Measurements from ENCODE around the gene CAPS2. TPM values are rescaled to one million over a fixed set of nuclear protein-coding genes. Genes with fewer than 3 reads are reported as not detected.

CAPS2 gene
- total and polyA plus RNA-seq, 9 of the 15 experiments (the other 6 are each of a cell fraction or from before 2014, with no cell fraction given): 0.10 to 0.82 (median 0.47) TPM; not detected in 1

- Histone ChIP-seq H3K27me3 (ENCODE audit: control insufficient read depth in 2 of 2, insufficient read depth in 2 of 2, low read length in 2 of 2) (no peaks in the 10 kb centered on the region), H3K4me3 (no peak overlapping the region), H3K79me2 (ENCODE audit: control insufficient read depth, insufficient read depth, low read length) (no peaks in the 10 kb centered on the region), H3K36me3 (ENCODE audit: control insufficient read depth, insufficient read depth, low read length) (no peaks in the 10 kb centered on the region), H3K4me1 (replicated peaks in 1 of 2; ENCODE audit: control insufficient read depth in 2 of 2, insufficient read depth in 2 of 2, low read length in 2 of 2) (no peaks in the 10 kb centered on the region), H4K20me1 (replicated peaks; ENCODE audit: control insufficient read depth, insufficient read depth, low read length) (no peaks in the 10 kb centered on the region), H3K9ac (ENCODE audit: insufficient read depth in 1 of 2, low read depth in 2 of 2, low read length in 2 of 2) (no peak overlapping the region), H3K4me2 (ENCODE audit: insufficient read depth, low read length) (no peak overlapping the region), H3K9me1 (ENCODE audit: control insufficient read depth, insufficient read depth, low read length) (no peaks in the 10 kb centered on the region), H3K27ac (ENCODE audit: extremely low read depth, low read depth, low read length) (no peak overlapping the region), H3K9me3 (replicated peaks; ENCODE audit: control insufficient read depth, insufficient read depth, low read depth, low read length) (no peaks in the 10 kb centered on the region), H2AFZ (ENCODE audit: low read depth, low read length) (no peak overlapping the region)
- POLR2A ChIA-PET: no interaction called here
- no peak for DNase-seq (ENCODE audit: extremely low read depth in 1 of 4, low spot score in 3 of 4)
- no TSS peak for BruUV-seq (replicated peaks)
- in situ Hi-C loops (cut with MboI) (no loop called here), intact Hi-C loops (cut with micrococcal nuclease) (no loop called here)
- WGBS (ENCODE audit: insufficient coverage, low coverage, missing lambda C conversion rate): 0% methylated on average over 1 of the region's 1 CpG
- no peak for ATAC-seq
- FAIRE-seq: no peak
- TF ChIP-seq TSC22D4 (tag; IDR thresholded peaks at IDR 0.05) (no peak), PREB (CRISPR knock-in tag; IDR thresholded peaks at IDR 0.05) (no peak), NFYB (IDR thresholded peaks at IDR 0.05; ENCODE audit: extremely low read depth, insufficient read length) (no peak), KDM5B (IDR thresholded peaks at IDR 0.05; ENCODE audit: insufficient replicate concordance, low read depth, low read length) (no peak), ASH1L (IDR thresholded peaks at IDR 0.05; ENCODE audit: borderline replicate concordance, low read depth, partially characterized antibody) (no peak), NCOA1 (IDR thresholded peaks at IDR 0.05; ENCODE audit: low read depth) (no peak), ELK3 (CRISPR knock-in tag; IDR thresholded peaks at IDR 0.05) (no peak), MBD1 (CRISPR knock-in tag; IDR thresholded peaks at IDR 0.05) (no peak), USF1 (CRISPR knock-in tag; IDR thresholded peaks at IDR 0.05) (no peak), CREM (IDR thresholded peaks at IDR 0.05; ENCODE audit: low read depth) (no peak), CREB1 (IDR thresholded peaks at IDR 0.05) (no peak), CREB1 (CRISPR knock-in tag; IDR thresholded peaks at IDR 0.05) (no peak), COPS2 (conservative IDR thresholded peaks at IDR 0.05) (no peak), ZNF785 (CRISPR knock-in tag; IDR thresholded peaks at IDR 0.05) (no peak), ZNF551 (CRISPR knock-in tag; IDR thresholded peaks at IDR 0.05) (no peak), ZNF253 (CRISPR knock-in tag; conservative IDR thresholded peaks at IDR 0.05) (no peak), KAT7 (CRISPR knock-in tag; IDR thresholded peaks at IDR 0.05; ENCODE audit: borderline replicate concordance) (no peak)
- CTCF ChIA-PET (ENCODE audit: low intra/inter-chr PET ratio): no interaction called here
Observed at GRCh38 chr12:75366629-75367028, 36.5 kb upstream of the CAPS2 start.
